Measurements from ENCODE around the gene TMEM165.
"Not testable (repeated sequence)": the region's sequence is repeated elsewhere in the genome, so short reads cannot be mapped to it uniquely, and the experiment has no call there.

The TMEM165 gene

GRCh38 chr4:55347610-55348228, 48.0 kb upstream of the TMEM165 start:
- Histone ChIP-seq H3K9me2 (ENCODE audit: low read depth, low read length) (no peaks in the 10 kb centered on the region), H3K4me3 (ENCODE audit: low read depth, low read length, poor library complexity, severe bottlenecking) (peak overlapping the region; percentile 99), H3K9me3 (ENCODE audit: low read length) (peaks cover 4% of the 10 kb centered on the region; the same call in 1 of the 2 replicates), H4K20me1 (ENCODE audit: insufficient read depth, low read length) (no peaks in the 10 kb centered on the region), H3K79me2 (ENCODE audit: insufficient read depth, low read length) (no peaks in the 10 kb centered on the region), H2AFZ (ENCODE audit: low read length) (no peak overlapping the region), H3K9ac (ENCODE audit: low read length) (no peak overlapping the region; the same call in 1 of the 2 replicates), H3K36me3 (ENCODE audit: insufficient read depth, low read length) (peaks cover 19% of the 10 kb centered on the region), H3F3A (ENCODE audit: insufficient read depth, low read length) (peaks cover 6% of the 10 kb centered on the region; the same call in 1 of the 2 replicates), H3K4me1 (ENCODE audit: insufficient read depth, low read length, severe bottlenecking) (peaks cover 31% of the 10 kb centered on the region), H3K27me3 (ENCODE audit: insufficient read depth, low read length) (no peaks in the 10 kb centered on the region), H3K4me2 (ENCODE audit: low read length) (peak overlapping the region; percentile 90; the same call in 1 of the 2 replicates), H3K27ac (ENCODE audit: low read depth, low read length, poor library complexity, severe bottlenecking) (no peak overlapping the region)
- TF ChIP-seq EZH2 (IDR thresholded peaks at IDR 0.05; ENCODE audit: borderline replicate concordance, low read length) (no peak), CTCF (IDR thresholded peaks at IDR 0.05; ENCODE audit: low read length) (no peak)

- 0 out of 2 replicates have a peak overlapping the region, but pooled peaks have one; percentile 90 for H3K4me2 ChIP-seq (ENCODE audit: low read length)
Measured at GRCh38 chr4:55348466-55348865, 47.3 kb upstream of the TMEM165 start.

GRCh38 chr4:55350870-55351269, 44.9 kb upstream of the TMEM165 start:
- not testable (repeated sequence) for H3K9me2 ChIP-seq (ENCODE audit: low read depth, low read length); H3K9ac ChIP-seq (ENCODE audit: low read length); H3K79me2 ChIP-seq (ENCODE audit: insufficient read depth, low read length); H3K9me3 ChIP-seq (ENCODE audit: low read length); H2AFZ ChIP-seq (ENCODE audit: low read length); H3K4me2 ChIP-seq (ENCODE audit: low read length); H4K20me1 ChIP-seq (ENCODE audit: insufficient read depth, low read length); H3K27me3 ChIP-seq (ENCODE audit: insufficient read depth, low read length); H3K27ac ChIP-seq (ENCODE audit: low read depth, low read length, poor library complexity, severe bottlenecking); H3K4me3 ChIP-seq (ENCODE audit: low read depth, low read length, poor library complexity, severe bottlenecking); H3F3A ChIP-seq (ENCODE audit: insufficient read depth, low read length)
- H3K4me1 ChIP-seq (ENCODE audit: insufficient read depth, low read length, severe bottlenecking), result peaks cover 24% of the 10 kb centered on the region
- H3K36me3 ChIP-seq (ENCODE audit: insufficient read depth, low read length), result peaks cover 25% of the 10 kb centered on the region

More at GRCh38 chr4:55348466-55348865, 47.3 kb upstream of the TMEM165 start:
- peaks cover 31% of the 10 kb centered on the region for H3K4me1 ChIP-seq (ENCODE audit: insufficient read depth, low read length, severe bottlenecking)
- no peaks in the 10 kb centered on the region for H3K79me2 ChIP-seq (ENCODE audit: insufficient read depth, low read length)
- no peaks in the 10 kb centered on the region for H3K9me2 ChIP-seq (ENCODE audit: low read depth, low read length)
- H3K9me3 ChIP-seq (ENCODE audit: low read length), result peaks cover 4% of the 10 kb centered on the region; the same call in 1 of the 2 replicates
- no peak overlapping the region for H2AFZ ChIP-seq (ENCODE audit: low read length)
- H3F3A ChIP-seq (ENCODE audit: insufficient read depth, low read length), result peaks cover 6% of the 10 kb centered on the region; the same call in 1 of the 2 replicates
- H3K4me3 ChIP-seq (ENCODE audit: low read depth, low read length, poor library complexity, severe bottlenecking), result no peak overlapping the region
- H3K27ac ChIP-seq (ENCODE audit: low read depth, low read length, poor library complexity, severe bottlenecking), result no peak overlapping the region
- TF ChIP-seq EZH2 (IDR thresholded peaks at IDR 0.05; ENCODE audit: borderline replicate concordance, low read length) (no peak), CTCF (IDR thresholded peaks at IDR 0.05; ENCODE audit: low read length) (no peak)
- H3K9ac ChIP-seq (ENCODE audit: low read length), result no peak overlapping the region
- peaks cover 25% of the 10 kb centered on the region for H3K36me3 ChIP-seq (ENCODE audit: insufficient read depth, low read length)
- no peaks in the 10 kb centered on the region for H4K20me1 ChIP-seq (ENCODE audit: insufficient read depth, low read length)
- no peaks in the 10 kb centered on the region for H3K27me3 ChIP-seq (ENCODE audit: insufficient read depth, low read length)

- Histone ChIP-seq H3K36me3 (ENCODE audit: insufficient read depth, low read length) (peaks cover 25% of the 10 kb centered on the region), H3F3A (ENCODE audit: insufficient read depth, low read length) (no peaks in the 10 kb centered on the region), H3K27ac (ENCODE audit: low read depth, low read length, poor library complexity, severe bottlenecking) (no peak overlapping the region), H3K4me3 (ENCODE audit: low read depth, low read length, poor library complexity, severe bottlenecking) (no peak overlapping the region), H3K79me2 (ENCODE audit: insufficient read depth, low read length) (no peaks in the 10 kb centered on the region), H3K4me1 (ENCODE audit: insufficient read depth, low read length, severe bottlenecking) (peaks cover 22% of the 10 kb centered on the region), H3K4me2 (ENCODE audit: low read length) (no peak overlapping the region), H3K9ac (ENCODE audit: low read length) (no peak overlapping the region), H2AFZ (ENCODE audit: low read length) (no peak overlapping the region), H3K27me3 (ENCODE audit: insufficient read depth, low read length) (no peaks in the 10 kb centered on the region), H4K20me1 (ENCODE audit: insufficient read depth, low read length) (no peaks in the 10 kb centered on the region), H3K9me2 (ENCODE audit: low read depth, low read length) (no peaks in the 10 kb centered on the region), H3K9me3 (ENCODE audit: low read length) (peaks cover 4% of the 10 kb centered on the region; the same call in 1 of the 2 replicates)
- TF ChIP-seq EZH2 (IDR thresholded peaks at IDR 0.05; ENCODE audit: borderline replicate concordance, low read length) (no peak), CTCF (IDR thresholded peaks at IDR 0.05; ENCODE audit: low read length) (no peak)
Measured at GRCh38 chr4:55351824-55352223, 43.9 kb upstream of the TMEM165 start.
